ENCODE data around the gene TDRD5. TPM values are rescaled to one million over a fixed set of nuclear protein-coding genes. Genes with fewer than 3 reads are reported as not detected.

Gene TDRD5
- total RNA-seq, 1 donor from 2014 or later = not detected

DNA sequence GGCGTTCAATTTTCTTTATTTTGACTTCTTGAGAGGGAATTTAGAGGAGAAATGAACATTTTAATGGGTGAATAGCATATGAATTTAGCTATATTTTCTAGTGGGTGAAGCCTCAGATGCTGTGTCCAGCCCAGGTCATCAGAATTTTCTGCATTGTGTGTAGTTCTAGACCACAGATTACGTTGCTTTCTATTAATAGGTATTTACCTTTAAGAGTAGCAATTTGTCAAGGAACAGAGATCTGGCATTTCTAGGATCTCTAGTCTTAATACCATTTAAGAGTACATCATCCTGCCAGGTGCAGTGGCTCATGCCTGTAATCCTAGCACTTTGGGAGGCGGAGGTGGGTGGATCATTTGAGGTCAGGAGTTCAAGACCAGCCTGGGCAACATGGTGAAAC, 20.7 kb downstream of the TDRD5 start:
- Mint-ChIP-seq H3K9me3 (ENCODE audit: low read depth) (no peaks in the 10 kb centered on the region), H3K27me3 (ENCODE audit: low read depth) (peaks cover 20% of the 10 kb centered on the region), H3K27ac (ENCODE audit: unreplicated experiment) (no peak overlapping the region), H3K4me3 (ENCODE audit: unreplicated experiment) (no peak overlapping the region), H3K4me1 (ENCODE audit: low read depth) (no peaks in the 10 kb centered on the region), H3K36me3 (ENCODE audit: low read depth) (no peaks in the 10 kb centered on the region)
- TF ChIP-seq, protein P1, sequence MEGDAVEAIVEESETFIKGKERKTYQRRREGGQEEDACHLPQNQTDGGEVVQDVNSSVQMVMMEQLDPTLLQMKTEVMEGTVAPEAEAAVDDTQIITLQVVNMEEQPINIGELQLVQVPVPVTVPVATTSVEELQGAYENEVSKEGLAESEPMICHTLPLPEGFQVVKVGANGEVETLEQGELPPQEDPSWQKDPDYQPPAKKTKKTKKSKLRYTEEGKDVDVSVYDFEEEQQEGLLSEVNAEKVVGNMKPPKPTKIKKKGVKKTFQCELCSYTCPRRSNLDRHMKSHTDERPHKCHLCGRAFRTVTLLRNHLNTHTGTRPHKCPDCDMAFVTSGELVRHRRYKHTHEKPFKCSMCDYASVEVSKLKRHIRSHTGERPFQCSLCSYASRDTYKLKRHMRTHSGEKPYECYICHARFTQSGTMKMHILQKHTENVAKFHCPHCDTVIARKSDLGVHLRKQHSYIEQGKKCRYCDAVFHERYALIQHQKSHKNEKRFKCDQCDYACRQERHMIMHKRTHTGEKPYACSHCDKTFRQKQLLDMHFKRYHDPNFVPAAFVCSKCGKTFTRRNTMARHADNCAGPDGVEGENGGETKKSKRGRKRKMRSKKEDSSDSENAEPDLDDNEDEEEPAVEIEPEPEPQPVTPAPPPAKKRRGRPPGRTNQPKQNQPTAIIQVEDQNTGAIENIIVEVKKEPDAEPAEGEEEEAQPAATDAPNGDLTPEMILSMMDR (IDR thresholded peaks at IDR 0.05) = no peak
- no peak for DNase-seq (ENCODE audit: low spot score)

DNA sequence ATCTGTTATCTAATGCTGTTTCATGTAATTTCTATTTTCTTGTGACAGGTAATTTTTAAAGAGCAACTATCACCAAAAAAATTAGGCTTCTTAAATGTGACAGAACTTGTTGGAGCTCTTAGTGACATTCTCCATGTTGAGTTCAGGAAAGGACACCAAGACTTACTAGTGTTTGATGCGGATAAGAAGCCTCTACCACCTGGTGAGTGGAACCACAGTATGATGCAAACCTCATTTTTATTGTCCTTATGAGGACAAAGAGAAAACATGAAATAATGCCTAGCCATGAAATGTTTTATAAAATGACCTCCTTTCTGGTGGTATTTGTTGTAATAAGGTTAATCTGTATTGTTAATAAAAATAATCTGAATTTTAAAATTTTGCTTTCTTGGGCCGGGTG, 39.1 kb downstream of the TDRD5 start:
- no peak overlapping the region for H3K4me3 Mint-ChIP-seq (ENCODE audit: unreplicated experiment)
- no peaks in the 10 kb centered on the region for H3K4me1 Mint-ChIP-seq (ENCODE audit: low read depth)
- peaks cover 9% of the 10 kb centered on the region for H3K27me3 Mint-ChIP-seq (ENCODE audit: low read depth)
- no peaks in the 10 kb centered on the region for H3K36me3 Mint-ChIP-seq (ENCODE audit: low read depth)
- TF ChIP-seq, protein P1 (IDR thresholded peaks at IDR 0.05) = no peak
- DNase-seq (ENCODE audit: low spot score) = no peak
- H3K27ac Mint-ChIP-seq (ENCODE audit: unreplicated experiment) = no peak overlapping the region
- no peaks in the 10 kb centered on the region for H3K9me3 Mint-ChIP-seq (ENCODE audit: low read depth)

DNA sequence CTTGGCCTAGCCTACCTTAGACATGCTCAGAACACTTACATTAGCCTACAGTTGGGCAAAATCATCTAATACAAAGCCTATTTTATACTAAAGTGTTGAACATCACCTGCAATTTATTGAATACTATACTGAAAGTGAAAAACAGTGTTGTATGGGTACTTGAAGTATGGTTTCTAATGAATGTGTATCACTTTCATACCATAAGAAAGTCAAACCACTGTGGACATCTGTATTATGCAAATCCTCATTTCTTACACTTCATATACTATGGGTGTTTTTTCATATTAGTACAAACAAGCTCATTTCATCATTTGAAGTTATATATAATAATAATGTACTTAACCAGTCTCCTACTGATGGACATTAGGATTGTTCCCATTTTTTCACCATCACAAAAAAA, 41.2 kb downstream of the TDRD5 start:
- H3K4me1 Mint-ChIP-seq (ENCODE audit: low read depth) = no peaks in the 10 kb centered on the region
- no peaks in the 10 kb centered on the region for H3K36me3 Mint-ChIP-seq (ENCODE audit: low read depth)
- no peak overlapping the region for H3K4me3 Mint-ChIP-seq (ENCODE audit: unreplicated experiment)
- H3K27ac Mint-ChIP-seq (ENCODE audit: unreplicated experiment) = no peak overlapping the region
- TF ChIP-seq, protein P1 (IDR thresholded peaks at IDR 0.05) = no peak
- DNase-seq (ENCODE audit: low spot score) = no peak
- H3K9me3 Mint-ChIP-seq (ENCODE audit: low read depth) = no peaks in the 10 kb centered on the region
- peaks cover 11% of the 10 kb centered on the region for H3K27me3 Mint-ChIP-seq (ENCODE audit: low read depth)

DNA sequence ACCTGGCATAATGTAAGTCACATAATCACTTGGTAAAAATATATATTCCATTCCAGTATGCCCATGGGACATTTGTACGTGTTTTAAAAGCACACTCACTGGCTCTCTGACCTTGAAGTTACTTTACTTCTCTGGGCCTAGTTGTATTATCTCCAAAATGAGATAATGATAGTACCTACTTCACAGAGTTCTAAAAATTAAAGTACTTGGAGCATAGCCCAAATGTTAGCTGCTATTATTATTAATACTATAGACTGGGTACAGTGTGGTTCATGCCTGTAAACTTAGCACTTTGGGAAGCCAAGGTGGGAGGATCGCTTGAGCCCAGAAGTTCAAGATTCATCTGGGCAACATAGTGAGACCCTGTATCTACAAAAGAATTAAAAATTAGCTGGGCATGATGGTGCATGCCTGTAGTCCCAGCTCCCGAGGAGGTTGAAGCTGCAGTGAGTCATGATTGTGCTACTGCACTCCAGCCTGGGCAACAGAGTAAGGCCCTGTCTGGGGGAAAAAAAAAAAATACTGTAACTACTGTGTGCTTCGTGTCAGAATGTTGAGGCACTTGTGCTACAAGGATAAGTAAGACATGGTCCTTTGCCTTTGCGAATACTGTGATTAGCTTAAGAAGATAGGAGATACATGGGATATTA, 45.7 kb downstream of the TDRD5 start:
- H3K4me3 Mint-ChIP-seq (ENCODE audit: unreplicated experiment) = no peak overlapping the region
- TF ChIP-seq, protein P1 (IDR thresholded peaks at IDR 0.05) = no peak
- no peak for DNase-seq (ENCODE audit: low spot score)
- H3K27ac Mint-ChIP-seq (ENCODE audit: unreplicated experiment) = no peak overlapping the region
- H3K36me3 Mint-ChIP-seq (ENCODE audit: low read depth) = no peaks in the 10 kb centered on the region
- H3K9me3 Mint-ChIP-seq (ENCODE audit: low read depth) = no peaks in the 10 kb centered on the region
- H3K4me1 Mint-ChIP-seq (ENCODE audit: low read depth) = no peaks in the 10 kb centered on the region
- H3K27me3 Mint-ChIP-seq (ENCODE audit: low read depth) = peaks cover 12% of the 10 kb centered on the region

DNA sequence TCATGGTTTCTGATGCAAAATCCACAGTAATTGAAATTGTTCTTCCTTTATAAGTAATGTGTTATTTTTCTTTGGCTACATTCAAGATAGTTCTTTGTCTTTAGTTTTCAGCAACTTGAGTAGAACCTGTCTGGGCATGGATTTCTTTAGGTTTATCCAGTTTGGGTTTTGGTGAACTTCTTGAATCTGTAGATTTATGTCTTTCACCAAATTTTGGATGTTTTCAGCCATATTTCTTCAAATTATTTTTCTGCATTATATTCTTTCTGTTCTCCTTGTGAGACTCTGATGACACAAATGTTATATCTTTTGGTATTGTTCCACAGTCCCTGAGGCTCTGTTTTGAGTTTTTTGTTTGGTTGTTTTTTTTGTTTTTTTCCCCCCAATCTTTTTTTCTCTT, 69.4 kb downstream of the TDRD5 start:
- no peak overlapping the region for H3K4me3 Mint-ChIP-seq (ENCODE audit: unreplicated experiment)
- H3K36me3 Mint-ChIP-seq (ENCODE audit: low read depth) = no peaks in the 10 kb centered on the region
- H3K4me1 Mint-ChIP-seq (ENCODE audit: low read depth) = no peaks in the 10 kb centered on the region
- H3K9me3 Mint-ChIP-seq (ENCODE audit: low read depth) = peaks cover 17% of the 10 kb centered on the region
- TF ChIP-seq, protein P1 (IDR thresholded peaks at IDR 0.05) = no peak
- no peak for DNase-seq (ENCODE audit: low spot score)
- no peak overlapping the region for H3K27ac Mint-ChIP-seq (ENCODE audit: unreplicated experiment)
- H3K27me3 Mint-ChIP-seq (ENCODE audit: low read depth) = no peaks in the 10 kb centered on the region

All from chondrocyte (in vitro differentiated cells).